Tibial artery (tissue), 4 donors: ENCODE measurements around the gene TBC1D8.

Source experiments
- DNase-seq, 2 donors: peaks; one replicate each; pipeline ENCODE4 v3.0.0-alpha.2; 2019
- H3K27ac ChIP-seq, 2 donors: fragments of 200-600 bp; sonication (generic) in 1 of 2; 1 replicate in 1 of 2; 2 replicates in 1 of 2; pipeline ENCODE4 v1.5.1; 2018 to 2019; ENCODE audit warnings: mild to moderate bottlenecking in 1 of 2
- H3K27me3 ChIP-seq, 2 donors: fragments of 200-600 bp; sonication (generic) in 1 of 2; one replicate each; pipeline versions ENCODE4 v1.5.1 to v1.6.0; 2016 to 2019
- H3K36me3 ChIP-seq, 3 donors: fragments of 200-600 bp; sonication (generic) in 2 of 3; one replicate each; pipeline ENCODE4 v1.5.1; 2016 to 2019; ENCODE audit warnings: mild to moderate bottlenecking in 2 of 3
- H3K4me1 ChIP-seq, 4 donors: fragments of 200-600 bp; sonication (generic) in 2 of 4; 1 replicate in 3 of 4; 2 replicates in 1 of 4; pipeline ENCODE4 v1.5.1; 2016 to 2019
- H3K4me3 ChIP-seq, 2 donors: fragments of 200-600 bp; sonication (generic) in 1 of 2; 1 replicate in 1 of 2; 2 replicates in 1 of 2; pipeline ENCODE4 v1.5.1; 2018 to 2019; ENCODE audit warnings: mild to moderate bottlenecking in 2 of 2
- H3K9me3 ChIP-seq, 3 donors: fragments of 200-600 bp; sonication (generic) in 1 of 3; one replicate each; pipeline ENCODE4 v1.5.1; 2016 to 2019
- CTCF ChIP-seq, 2 experiments: fragments of 200-600 bp in 1 of 2; fragments of 450-650 bp in 1 of 2; IDR thresholded peaks; one replicate each; pipeline ENCODE4 v1.5.1; 2017 to 2019; ENCODE audit warnings: antibody characterized with exemption in 2 of 2, mild to moderate bottlenecking in 1 of 2, moderate library complexity in 1 of 2
- intact Hi-C: fragments of 100-400 bp; cut with DNase I; formaldehyde crosslinking; loops from one replicate; pipeline ENCODE4 v1.15.0; 2023; ENCODE audit warnings: low total_unique reads

The TBC1D8 gene

GRCh38 chr2:101151859-101152271 is 683 bp upstream of the TBC1D8 start:
- intact Hi-C loops, result loop anchor here (2.0 kb wide), 1 partner anchor 147 kb away; no protein-coding TSS in a partner anchor
- Histone ChIP-seq H3K4me1 (peaks cover 0 to 44% (median 26%) of the 10 kb centered on the region in 4 donors), H3K36me3 (no peaks in the 10 kb centered on the region), H3K27ac (peak overlapping the region; percentile 74 to 80), H3K27me3 (no peaks in the 10 kb centered on the region), H3K9me3 (no peaks in the 10 kb centered on the region), H3K4me3 (peak overlapping the region; percentile 90 to 92)
- no peak for TF ChIP-seq CTCF (IDR thresholded peaks at IDR 0.05)
- DNase-seq, result peak in 1 of 2 donors; percentile 27

GRCh38 chr2:101150306-101151145 is 656 bp downstream of the TBC1D8 start:
- H3K36me3 ChIP-seq, result no peaks in the 10 kb centered on the region
- DNase-seq, result peak in 1 of 2 donors; percentile 73
- no peaks in the 10 kb centered on the region for H3K9me3 ChIP-seq
- peaks cover 0 to 44% (median 26%) of the 10 kb centered on the region in 4 donors for H3K4me1 ChIP-seq
- intact Hi-C loops, result loop anchor here (2.0 kb wide), 1 partner anchor 146 kb away; no protein-coding TSS in a partner anchor
- no peaks in the 10 kb centered on the region for H3K27me3 ChIP-seq
- no peak for TF ChIP-seq CTCF (IDR thresholded peaks at IDR 0.05)
- peak overlapping the region; percentile 90 to 92 for H3K4me3 ChIP-seq
- peak overlapping the region; percentile 74 to 76 for H3K27ac ChIP-seq

- intact Hi-C loops, result loop anchor here (2.0 kb wide), 1 partner anchor 145 kb away; no protein-coding TSS in a partner anchor
- peak overlapping the region; percentile 90 to 92 for H3K4me3 ChIP-seq
- no peaks in the 10 kb centered on the region for H3K27me3 ChIP-seq
- H3K36me3 ChIP-seq, result no peaks in the 10 kb centered on the region
- TF ChIP-seq CTCF (IDR thresholded peaks at IDR 0.05), result no peak
- peaks cover 0 to 44% (median 26%) of the 10 kb centered on the region in 4 donors for H3K4me1 ChIP-seq
- H3K9me3 ChIP-seq, result no peaks in the 10 kb centered on the region
- peak overlapping the region in 1 of 2 donors; percentile 76 for H3K27ac ChIP-seq
- DNase-seq, result no peak
Observed at GRCh38 chr2:101149241-101150192, 1.7 kb downstream of the TBC1D8 start.

GRCh38 chr2:101148777-101149176 is 2.4 kb downstream of the TBC1D8 start:
- H3K27ac ChIP-seq, result no peak overlapping the region
- peaks cover 0 to 44% (median 26%) of the 10 kb centered on the region in 4 donors for H3K4me1 ChIP-seq
- no peaks in the 10 kb centered on the region for H3K27me3 ChIP-seq
- no peak for TF ChIP-seq CTCF (IDR thresholded peaks at IDR 0.05)
- DNase-seq, result no peak
- intact Hi-C loops, result no loop called here
- no peaks in the 10 kb centered on the region for H3K36me3 ChIP-seq
- no peaks in the 10 kb centered on the region for H3K9me3 ChIP-seq
- no peak overlapping the region for H3K4me3 ChIP-seq

GRCh38 chr2:101147971-101148370 is 3.2 kb downstream of the TBC1D8 start:
- H3K9me3 ChIP-seq, result no peaks in the 10 kb centered on the region
- H3K27me3 ChIP-seq, result no peaks in the 10 kb centered on the region
- no peaks in the 10 kb centered on the region for H3K36me3 ChIP-seq
- no peak for TF ChIP-seq CTCF (IDR thresholded peaks at IDR 0.05)
- H3K4me1 ChIP-seq, result peaks cover 0 to 39% (median 25%) of the 10 kb centered on the region in 4 donors
- no peak overlapping the region for H3K4me3 ChIP-seq
- no peak for DNase-seq
- intact Hi-C loops, result no loop called here
- H3K27ac ChIP-seq, result no peak overlapping the region
